IPS-18c (cell line): ENCODE data around the gene OR11H12.
"Not testable (repeated sequence)": the region's sequence is repeated elsewhere in the genome, so short reads cannot be mapped to it uniquely, and the experiment has no call there.

Experiments
- H3K4me3 ChIP-seq: 2 replicates; pipeline ENCODE4 v1.7.0; 2013; ENCODE audit warnings: low read depth, mild to moderate bottlenecking, low read length, moderate library complexity; ENCODE audit not compliant: insufficient read depth
- H3K9me3 ChIP-seq: one replicate; pipeline ENCODE4 v1.6.1; 2013; ENCODE audit warnings: mild to moderate bottlenecking, low read length, moderate library complexity; ENCODE audit not compliant: control insufficient read depth, insufficient read depth

The OR11H12 gene, protein sequence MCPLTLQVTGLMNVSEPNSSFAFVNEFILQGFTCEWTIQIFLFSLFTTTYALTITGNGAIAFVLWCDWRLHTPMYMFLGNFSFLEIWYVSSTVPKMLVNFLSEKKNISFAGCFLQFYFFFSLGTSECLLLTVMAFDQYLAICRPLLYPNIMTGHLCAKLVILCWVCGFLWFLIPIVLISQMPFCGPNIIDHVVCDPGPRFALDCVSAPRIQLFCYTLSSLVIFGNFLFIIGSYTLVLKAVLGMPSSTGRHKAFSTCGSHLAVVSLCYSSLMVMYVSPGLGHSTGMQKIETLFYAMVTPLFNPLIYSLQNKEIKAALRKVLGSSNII

DNA sequence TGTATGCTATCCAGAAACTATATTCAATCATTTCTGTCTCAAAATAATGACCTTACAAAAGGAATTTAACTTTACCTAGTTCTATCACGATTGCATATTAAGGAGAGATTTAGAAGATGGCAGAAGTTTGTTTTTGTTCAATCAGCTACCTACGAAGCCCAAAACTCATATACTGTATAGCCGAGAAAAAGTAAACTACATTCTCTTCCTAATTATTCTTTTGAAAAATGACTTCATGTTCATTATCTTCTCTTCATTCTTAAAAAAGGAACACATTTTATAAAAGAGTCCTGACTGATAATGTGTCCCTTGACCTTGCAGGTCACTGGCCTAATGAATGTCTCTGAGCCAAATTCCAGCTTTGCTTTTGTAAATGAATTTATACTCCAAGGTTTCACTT is at the start of gene OR11H12:
Gene OR11H12 (plus strand): TSS at position 301 of the 400 bp plus-strand sequence. CDS start 0 bp downstream, at position 301.
- H3K4me3 ChIP-seq, H3K9me3 ChIP-seq: not testable (repeated sequence)

DNA sequence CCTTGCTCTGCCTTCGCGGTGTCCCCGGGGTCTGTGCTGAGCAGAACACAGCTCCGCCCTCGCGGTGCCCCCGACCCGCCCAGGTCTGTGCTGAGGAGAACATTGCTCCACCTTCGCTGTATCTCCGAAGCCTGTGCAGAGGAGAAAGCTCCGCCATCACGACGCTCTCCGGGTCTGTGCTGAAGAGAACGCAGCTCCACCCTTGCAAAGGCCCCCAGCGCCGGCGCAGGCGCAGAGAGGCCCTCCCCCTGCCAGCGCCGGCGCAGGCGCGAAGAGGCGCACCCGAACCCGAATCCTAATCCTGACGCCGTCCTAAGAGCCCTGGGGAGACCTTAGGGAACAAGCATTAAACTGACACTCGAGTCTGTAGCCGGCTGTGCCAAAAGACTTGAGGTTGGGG is 18.0 kb upstream of the OR11H12 start:
- not testable (repeated sequence) for H3K4me3 ChIP-seq, H3K9me3 ChIP-seq

DNA sequence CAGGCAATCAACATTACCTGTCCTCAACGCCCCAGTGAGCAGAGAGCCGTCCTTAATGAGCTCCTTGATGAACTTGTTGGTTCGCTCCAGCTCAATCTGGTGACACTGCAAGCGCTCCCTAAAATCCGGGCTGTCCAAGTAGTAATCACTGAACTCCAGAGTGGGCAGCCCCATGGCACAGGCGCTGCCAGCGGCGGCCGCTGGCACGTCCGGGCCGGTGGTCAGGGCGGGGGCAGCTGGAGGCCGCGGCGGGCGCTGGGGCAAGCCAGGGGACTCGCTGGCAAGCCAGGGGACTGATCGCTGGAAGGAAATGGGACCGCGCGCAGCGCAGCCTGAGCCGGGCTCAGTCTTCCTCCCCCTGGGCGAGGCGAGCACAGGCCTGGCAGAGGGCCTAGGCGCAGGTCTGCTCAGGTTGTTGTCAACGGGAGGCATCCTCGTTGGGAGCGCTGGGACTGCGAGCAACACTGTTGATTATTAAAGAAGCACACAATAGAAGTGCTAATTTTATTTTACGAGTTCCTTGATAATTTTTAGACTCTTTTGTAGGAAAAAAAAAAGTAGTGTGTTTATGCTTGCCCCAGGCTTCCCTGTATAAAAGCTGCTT is 25.8 kb downstream of the OR11H12 start:
- not testable (repeated sequence) for H3K4me3 ChIP-seq, H3K9me3 ChIP-seq

GRCh38 chr14:18636066-18636465 is 35.1 kb downstream of the OR11H12 start:
- not testable (repeated sequence) for H3K4me3 ChIP-seq, H3K9me3 ChIP-seq

DNA sequence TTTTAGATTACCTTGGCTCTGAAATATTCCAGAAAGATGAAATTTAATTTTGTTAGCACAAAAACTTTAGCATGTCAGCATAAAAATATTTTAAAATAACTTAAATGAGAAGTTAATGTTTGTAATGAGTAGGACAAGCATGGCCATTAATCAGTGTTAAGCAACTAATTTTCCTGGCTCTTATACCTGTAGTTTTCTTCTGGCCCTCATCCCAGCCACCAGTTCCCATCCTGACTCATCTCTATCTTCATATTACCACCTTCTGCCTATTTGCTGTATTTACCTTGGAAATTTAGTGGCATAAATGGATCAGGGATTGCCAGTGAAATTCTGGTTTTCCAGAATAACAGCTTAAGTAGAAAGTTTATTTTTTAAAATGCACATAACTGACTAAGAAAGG is 37.1 kb downstream of the OR11H12 start:
- H3K9me3 ChIP-seq, H3K4me3 ChIP-seq: not testable (repeated sequence)

GRCh38 chr14:18638785-18639184 is 37.9 kb downstream of the OR11H12 start:
- not testable (repeated sequence) for H3K9me3 ChIP-seq, H3K4me3 ChIP-seq

GRCh38 chr14:18646075-18646730 is 45.3 kb downstream of the OR11H12 start:
- not testable (repeated sequence) for H3K9me3 ChIP-seq, H3K4me3 ChIP-seq
